Adrenal gland (tissue), 5 donors: ENCODE measurements around the gene CERS1.

ENCODE experiments used
- POLR2A ChIP-seq, 2 donors: fragments of 450-650 bp; IDR thresholded peaks; one replicate each; pipeline ENCODE4 v1.6.1; 2017; ENCODE audit warnings: antibody characterized with exemption in 2 of 2, mild to moderate bottlenecking in 2 of 2, moderate library complexity in 1 of 2
- TF ChIP-seq, protein P1 (sequence below), 6 experiments: fragments of 450-650 bp in 4 of 6; fragments of 200-600 bp in 2 of 6; sonication (generic) in 1 of 6; IDR thresholded peaks; 1 replicate in 5 of 6; 2 replicates in 1 of 6; pipeline versions ENCODE4 v1.5.1 to v1.8.0; 2016 to 2021; ENCODE audit warnings: antibody characterized with exemption in 6 of 6, mild to moderate bottlenecking in 2 of 6, moderate library complexity in 1 of 6
- donor health status: DM: no; HTN: no; CAD: no.

- no peak for TF ChIP-seq POLR2A (IDR thresholded peaks at IDR 0.05)
- TF ChIP-seq, protein P1, sequence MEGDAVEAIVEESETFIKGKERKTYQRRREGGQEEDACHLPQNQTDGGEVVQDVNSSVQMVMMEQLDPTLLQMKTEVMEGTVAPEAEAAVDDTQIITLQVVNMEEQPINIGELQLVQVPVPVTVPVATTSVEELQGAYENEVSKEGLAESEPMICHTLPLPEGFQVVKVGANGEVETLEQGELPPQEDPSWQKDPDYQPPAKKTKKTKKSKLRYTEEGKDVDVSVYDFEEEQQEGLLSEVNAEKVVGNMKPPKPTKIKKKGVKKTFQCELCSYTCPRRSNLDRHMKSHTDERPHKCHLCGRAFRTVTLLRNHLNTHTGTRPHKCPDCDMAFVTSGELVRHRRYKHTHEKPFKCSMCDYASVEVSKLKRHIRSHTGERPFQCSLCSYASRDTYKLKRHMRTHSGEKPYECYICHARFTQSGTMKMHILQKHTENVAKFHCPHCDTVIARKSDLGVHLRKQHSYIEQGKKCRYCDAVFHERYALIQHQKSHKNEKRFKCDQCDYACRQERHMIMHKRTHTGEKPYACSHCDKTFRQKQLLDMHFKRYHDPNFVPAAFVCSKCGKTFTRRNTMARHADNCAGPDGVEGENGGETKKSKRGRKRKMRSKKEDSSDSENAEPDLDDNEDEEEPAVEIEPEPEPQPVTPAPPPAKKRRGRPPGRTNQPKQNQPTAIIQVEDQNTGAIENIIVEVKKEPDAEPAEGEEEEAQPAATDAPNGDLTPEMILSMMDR (IDR thresholded peaks at IDR 0.05) = no peak
These were observed at the start of gene CERS1 for GRCh38 chr19:18895824-18896341.
